ENCODE measurements around the gene MCM7.

Gene MCM7

GRCh38 chr7:100100420-100101015, 679 bp downstream of the MCM7 start:
- in situ Hi-C loops (cut with HindIII; ENCODE audit: low pct_ligation_motif_present, low sequenced_read_pairs): no loop called here
- TF ChIP-seq CTCF (IDR thresholded peaks at IDR 0.05; ENCODE audit: low read depth, low read length, missing control alignments): no peak
- H3K27ac ChIP-seq: peak overlapping the region; percentile 93
- peaks cover 41% of the 10 kb centered on the region for H3K36me3 ChIP-seq (replicated peaks)
- DNase-seq: peak; percentile 97
- H3K27me3 ChIP-seq (replicated peaks): no peaks in the 10 kb centered on the region
- H3K4me3 ChIP-seq (ENCODE audit: low read depth, low read length): peak overlapping the region; percentile 81

GRCh38 chr7:100099452-100099851, 1.7 kb downstream of the MCM7 start:
- in situ Hi-C loops (cut with HindIII; ENCODE audit: low pct_ligation_motif_present, low sequenced_read_pairs): loop anchor here (25.0 kb wide), 1 partner anchor 112 kb away; the partner anchor contains the start of gene AZGP1
- no peaks in the 10 kb centered on the region for H3K27me3 ChIP-seq (replicated peaks)
- peak overlapping the region; percentile 93 for H3K27ac ChIP-seq
- H3K4me3 ChIP-seq (ENCODE audit: low read depth, low read length): peak overlapping the region; percentile 81
- no peak for DNase-seq
- peaks cover 51% of the 10 kb centered on the region for H3K36me3 ChIP-seq (replicated peaks)
- no peak for TF ChIP-seq CTCF (IDR thresholded peaks at IDR 0.05; ENCODE audit: low read depth, low read length, missing control alignments)

DNA sequence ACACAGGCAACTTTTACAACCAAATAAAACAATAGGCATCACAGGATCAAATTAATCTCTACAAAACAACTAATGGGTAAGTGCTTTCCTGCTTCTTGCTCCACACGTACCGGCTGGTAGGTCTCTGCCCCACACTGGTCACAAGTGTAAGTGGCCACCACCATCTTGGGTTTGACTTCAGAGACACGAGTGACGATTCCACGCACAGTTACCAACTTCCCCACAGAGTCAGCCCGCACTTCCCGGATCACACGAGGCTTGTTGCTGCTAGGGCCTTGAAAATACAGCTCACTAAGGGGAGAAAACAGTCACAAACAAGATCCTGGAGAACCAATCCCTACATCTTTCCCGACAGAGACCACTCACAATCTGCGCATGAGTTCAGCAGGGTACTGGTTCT, 2.3 kb downstream of the MCM7 start:
- H3K36me3 ChIP-seq (replicated peaks): peaks cover 57% of the 10 kb centered on the region
- no peak overlapping the region for H3K4me3 ChIP-seq (ENCODE audit: low read depth, low read length)
- H3K27ac ChIP-seq: no peak overlapping the region
- TF ChIP-seq CTCF (IDR thresholded peaks at IDR 0.05; ENCODE audit: low read depth, low read length, missing control alignments): no peak
- in situ Hi-C loops (cut with HindIII; ENCODE audit: low pct_ligation_motif_present, low sequenced_read_pairs): loop anchor here (25.0 kb wide), 1 partner anchor 112 kb away; the partner anchor contains the start of gene AZGP1
- no peak for DNase-seq
- no peaks in the 10 kb centered on the region for H3K27me3 ChIP-seq (replicated peaks)

DNA sequence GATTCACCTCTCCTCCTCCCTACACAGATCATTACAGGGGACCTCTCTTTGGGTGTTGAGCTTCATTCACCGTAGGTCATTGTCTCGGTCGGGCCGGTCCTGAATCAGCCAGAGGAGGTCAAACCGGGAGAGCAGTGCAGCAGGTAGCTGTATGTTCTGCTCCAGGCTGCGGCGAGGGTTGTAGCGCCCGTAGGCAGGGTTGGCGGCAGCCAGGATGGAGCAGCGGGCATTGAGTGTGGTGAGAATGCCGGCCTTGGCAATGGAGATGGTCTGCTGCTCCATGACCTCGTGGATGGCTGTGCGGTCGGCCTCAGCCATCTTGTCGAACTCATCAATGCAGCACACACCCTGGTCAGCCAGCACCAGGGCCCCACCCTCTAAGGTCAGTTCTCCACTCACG, 5.5 kb downstream of the MCM7 start:
- no peak for DNase-seq
- no peak overlapping the region for H3K27ac ChIP-seq
- in situ Hi-C loops (cut with HindIII; ENCODE audit: low pct_ligation_motif_present, low sequenced_read_pairs): loop anchor here (25.0 kb wide), 1 partner anchor 108 kb away; the partner anchor contains the start of gene AZGP1
- TF ChIP-seq CTCF (IDR thresholded peaks at IDR 0.05; ENCODE audit: low read depth, low read length, missing control alignments): no peak
- H3K36me3 ChIP-seq (replicated peaks): peaks cover 89% of the 10 kb centered on the region
- no peak overlapping the region for H3K4me3 ChIP-seq (ENCODE audit: low read depth, low read length)
- H3K27me3 ChIP-seq (replicated peaks): no peaks in the 10 kb centered on the region

DNA sequence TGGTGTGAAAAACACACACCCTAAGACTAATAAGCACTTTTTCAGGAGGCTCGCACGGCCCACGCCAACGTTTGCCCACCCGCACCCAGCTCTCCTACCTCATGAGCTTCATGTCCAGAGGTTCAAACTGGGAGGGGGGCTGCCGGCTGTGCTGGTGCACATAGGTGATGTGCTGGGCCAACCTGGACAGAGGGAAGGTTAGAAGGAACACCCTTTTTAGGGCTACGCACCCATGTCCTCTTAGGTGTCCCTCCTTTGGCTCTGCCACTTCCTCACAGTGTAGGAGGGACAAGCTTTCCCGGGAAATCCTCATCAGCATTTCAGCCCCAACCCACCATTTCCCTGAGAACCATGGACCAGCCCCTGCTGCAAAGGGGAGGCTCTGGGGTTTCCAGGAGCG, 5.9 kb downstream of the MCM7 start:
- no peak for DNase-seq
- H3K4me3 ChIP-seq (ENCODE audit: low read depth, low read length): no peak overlapping the region
- H3K27me3 ChIP-seq (replicated peaks): no peaks in the 10 kb centered on the region
- in situ Hi-C loops (cut with HindIII; ENCODE audit: low pct_ligation_motif_present, low sequenced_read_pairs): loop anchor here (25.0 kb wide), 1 partner anchor 108 kb away; the partner anchor contains the start of gene AZGP1
- H3K27ac ChIP-seq: no peak overlapping the region
- no peak for TF ChIP-seq CTCF (IDR thresholded peaks at IDR 0.05; ENCODE audit: low read depth, low read length, missing control alignments)
- peaks cover 93% of the 10 kb centered on the region for H3K36me3 ChIP-seq (replicated peaks)

Measured in brain microvascular endothelial cell (primary cell).